C4-2B (cell line): ENCODE measurements around the gene ADAMTS16.

Source experiments
- H3K27ac ChIP-seq: fragments of 450-650 bp; 2 replicates; pipeline ENCODE4 v1.5.1; 2017
- CTCF ChIP-seq: fragments of 450-650 bp; conservative IDR thresholded peaks from 2 replicates; pipeline ENCODE4 v1.5.1; 2017; ENCODE audit warnings: mild to moderate bottlenecking
- ZFX ChIP-seq: fragments of 450-650 bp; IDR thresholded peaks from 2 replicates; pipeline ENCODE4 v1.6.1; 2017

Gene ADAMTS16

GRCh38 chr5:5144441-5144840 lies 4.3 kb downstream of the ADAMTS16 start:
- no peak overlapping the region for H3K27ac ChIP-seq
- TF ChIP-seq CTCF (no peak), ZFX (no peak)

GRCh38 chr5:5145651-5146529 lies 5.8 kb downstream of the ADAMTS16 start:
- TF ChIP-seq CTCF = no peak
- no peak for TF ChIP-seq ZFX
- H3K27ac ChIP-seq = no peak overlapping the region

- TF ChIP-seq ZFX (no peak), CTCF (no peak)
- H3K27ac ChIP-seq = no peak overlapping the region
Observed at GRCh38 chr5:5146530-5147160, 6.5 kb downstream of the ADAMTS16 start.

- no peak overlapping the region for H3K27ac ChIP-seq
- TF ChIP-seq ZFX (no peak), CTCF (no peak)
Observed at GRCh38 chr5:5149154-5149553, 9.0 kb downstream of the ADAMTS16 start.

GRCh38 chr5:5150667-5151066 lies 10.5 kb downstream of the ADAMTS16 start:
- TF ChIP-seq ZFX (no peak), CTCF (no peak)
- H3K27ac ChIP-seq = no peak overlapping the region

GRCh38 chr5:5154733-5155132 lies 14.6 kb downstream of the ADAMTS16 start:
- H3K27ac ChIP-seq = no peak overlapping the region
- TF ChIP-seq CTCF = no peak
- no peak for TF ChIP-seq ZFX

- H3K27ac ChIP-seq = no peak overlapping the region
- TF ChIP-seq ZFX = no peak
- no peak for TF ChIP-seq CTCF
Observed at GRCh38 chr5:5155617-5156016, 15.5 kb downstream of the ADAMTS16 start.
